Forelimb muscle (tissue), 1 donor: ENCODE measurements around the gene DCHS1. TPM values are rescaled to one million over a fixed set of nuclear protein-coding genes. Genes with fewer than 3 reads are reported as not detected.
"Not testable (repeated sequence)": the region's sequence is repeated elsewhere in the genome, so short reads cannot be mapped to it uniquely, and the experiment has no call there.

ENCODE experiments used
- DNase-seq: peaks from one replicate; pipeline ENCODE4 v3.0.0-alpha.2; 2013; ENCODE audit warnings: low read depth
- polyA plus RNA-seq: library from polyadenylated mRNA; unstranded; fragments of 120-200 nt; gene quantifications from one replicate; pipeline ENCODE4 v1.2.1, GENCODE V29; 2013; ENCODE audit not compliant: insufficient read length

Gene DCHS1, protein sequence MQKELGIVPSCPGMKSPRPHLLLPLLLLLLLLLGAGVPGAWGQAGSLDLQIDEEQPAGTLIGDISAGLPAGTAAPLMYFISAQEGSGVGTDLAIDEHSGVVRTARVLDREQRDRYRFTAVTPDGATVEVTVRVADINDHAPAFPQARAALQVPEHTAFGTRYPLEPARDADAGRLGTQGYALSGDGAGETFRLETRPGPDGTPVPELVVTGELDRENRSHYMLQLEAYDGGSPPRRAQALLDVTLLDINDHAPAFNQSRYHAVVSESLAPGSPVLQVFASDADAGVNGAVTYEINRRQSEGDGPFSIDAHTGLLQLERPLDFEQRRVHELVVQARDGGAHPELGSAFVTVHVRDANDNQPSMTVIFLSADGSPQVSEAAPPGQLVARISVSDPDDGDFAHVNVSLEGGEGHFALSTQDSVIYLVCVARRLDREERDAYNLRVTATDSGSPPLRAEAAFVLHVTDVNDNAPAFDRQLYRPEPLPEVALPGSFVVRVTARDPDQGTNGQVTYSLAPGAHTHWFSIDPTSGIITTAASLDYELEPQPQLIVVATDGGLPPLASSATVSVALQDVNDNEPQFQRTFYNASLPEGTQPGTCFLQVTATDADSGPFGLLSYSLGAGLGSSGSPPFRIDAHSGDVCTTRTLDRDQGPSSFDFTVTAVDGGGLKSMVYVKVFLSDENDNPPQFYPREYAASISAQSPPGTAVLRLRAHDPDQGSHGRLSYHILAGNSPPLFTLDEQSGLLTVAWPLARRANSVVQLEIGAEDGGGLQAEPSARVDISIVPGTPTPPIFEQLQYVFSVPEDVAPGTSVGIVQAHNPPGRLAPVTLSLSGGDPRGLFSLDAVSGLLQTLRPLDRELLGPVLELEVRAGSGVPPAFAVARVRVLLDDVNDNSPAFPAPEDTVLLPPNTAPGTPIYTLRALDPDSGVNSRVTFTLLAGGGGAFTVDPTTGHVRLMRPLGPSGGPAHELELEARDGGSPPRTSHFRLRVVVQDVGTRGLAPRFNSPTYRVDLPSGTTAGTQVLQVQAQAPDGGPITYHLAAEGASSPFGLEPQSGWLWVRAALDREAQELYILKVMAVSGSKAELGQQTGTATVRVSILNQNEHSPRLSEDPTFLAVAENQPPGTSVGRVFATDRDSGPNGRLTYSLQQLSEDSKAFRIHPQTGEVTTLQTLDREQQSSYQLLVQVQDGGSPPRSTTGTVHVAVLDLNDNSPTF (N-terminal part only)
- 35.8 TPM for polyA plus RNA-seq

DNA sequence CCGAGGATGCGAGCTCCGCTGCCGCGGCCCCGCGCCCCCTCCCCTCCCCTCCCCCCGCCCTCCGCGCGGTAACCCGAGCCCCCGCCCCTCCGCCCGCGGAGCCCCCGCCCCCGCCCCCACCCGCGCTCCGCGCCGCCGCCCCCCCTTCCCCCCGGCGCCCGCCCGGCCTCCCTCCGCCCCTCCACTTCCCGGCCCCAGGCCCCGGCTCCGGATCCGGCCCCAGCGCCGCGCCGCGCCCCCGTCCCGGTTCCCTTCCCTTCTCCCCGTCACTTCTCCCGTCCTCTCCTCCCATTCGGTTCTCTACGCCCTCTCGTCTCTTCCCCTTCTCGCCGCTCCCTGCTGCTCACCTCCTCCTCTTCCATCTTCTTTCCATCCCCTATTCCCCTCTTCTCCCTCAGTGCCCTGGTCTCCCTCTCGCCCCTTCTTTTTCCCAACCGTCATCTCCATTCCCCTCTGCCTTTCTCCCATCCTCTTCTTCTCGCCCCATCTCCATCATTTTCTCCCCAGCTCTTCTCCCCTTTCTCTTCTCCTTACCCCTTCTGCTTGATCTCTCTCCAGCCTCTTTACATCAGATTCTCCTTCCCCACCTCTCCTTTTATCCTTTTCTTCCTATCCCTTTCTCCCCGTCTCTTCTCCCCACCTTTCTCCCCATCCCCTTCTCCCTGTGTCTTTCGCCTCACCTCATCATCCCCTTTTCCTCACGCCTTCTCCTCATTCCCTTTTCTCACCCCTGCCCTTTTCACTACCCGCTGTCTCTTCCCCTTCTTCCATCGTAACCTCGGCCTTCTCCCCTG is at the start of gene DCHS1:
TSS of gene DCHS1 (minus strand) at position 20 of the 794 bp plus-strand sequence. CDS start 14,196 bp downstream, outside the sequence.
- no peak for DNase-seq

DNA sequence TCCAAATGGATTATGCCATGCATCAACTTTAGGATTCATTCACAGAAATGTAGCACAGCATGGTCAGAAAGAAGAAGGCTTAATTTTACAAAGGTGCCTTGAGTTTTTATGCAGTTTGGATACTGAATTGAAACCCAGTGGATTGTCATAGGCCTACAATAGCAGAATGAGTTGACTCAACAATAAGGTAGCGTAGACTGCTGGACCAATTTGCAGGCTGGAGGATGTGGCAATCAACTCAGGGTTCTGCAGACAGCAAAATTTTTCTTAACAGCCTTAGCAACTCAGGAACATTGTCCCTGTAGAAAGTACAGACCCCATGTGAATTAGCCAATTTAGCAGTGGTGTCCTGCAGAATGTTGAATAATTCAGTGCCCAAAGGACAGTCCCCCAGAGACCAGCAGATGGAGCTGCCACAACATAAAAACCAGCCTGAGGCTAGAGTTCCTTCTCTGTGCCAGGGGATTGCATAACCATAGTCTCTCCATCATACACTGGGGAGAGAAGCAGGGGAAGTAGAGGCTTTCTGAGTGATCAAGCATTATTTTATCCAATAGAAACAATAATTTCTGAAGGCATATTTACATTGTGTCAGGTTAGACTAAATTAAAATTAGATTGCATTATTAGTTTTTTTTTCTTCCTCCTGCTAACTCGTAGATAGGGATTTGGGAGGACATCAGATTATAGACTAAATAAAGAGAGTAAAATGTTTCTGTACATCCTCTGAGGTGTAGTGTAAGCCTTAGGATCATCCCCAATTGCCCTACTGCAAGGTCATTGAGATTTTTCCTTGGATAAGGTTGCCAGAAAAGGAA is 47.8 kb upstream of the DCHS1 start:
- DNase-seq = no peak

DNA sequence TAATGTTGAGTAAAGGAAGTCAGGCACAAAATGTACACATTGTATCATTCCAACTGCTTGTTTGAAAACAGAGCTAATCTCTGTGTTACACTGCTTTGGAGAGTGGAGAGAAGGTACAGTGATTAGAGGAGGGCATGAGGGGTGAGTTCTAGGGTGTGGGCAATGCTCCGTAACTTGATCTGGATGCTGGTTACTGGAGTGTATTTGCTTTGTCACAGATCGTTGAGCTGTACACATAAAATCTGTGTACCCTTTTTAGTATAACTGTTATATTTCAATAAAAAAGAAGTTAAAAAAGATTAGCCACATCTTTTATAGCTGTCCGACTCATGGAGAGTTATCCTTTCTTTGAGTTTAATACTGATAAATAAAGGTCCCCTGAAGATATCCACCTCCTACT is 46.3 kb upstream of the DCHS1 start:
- not testable (repeated sequence) for DNase-seq

DNA sequence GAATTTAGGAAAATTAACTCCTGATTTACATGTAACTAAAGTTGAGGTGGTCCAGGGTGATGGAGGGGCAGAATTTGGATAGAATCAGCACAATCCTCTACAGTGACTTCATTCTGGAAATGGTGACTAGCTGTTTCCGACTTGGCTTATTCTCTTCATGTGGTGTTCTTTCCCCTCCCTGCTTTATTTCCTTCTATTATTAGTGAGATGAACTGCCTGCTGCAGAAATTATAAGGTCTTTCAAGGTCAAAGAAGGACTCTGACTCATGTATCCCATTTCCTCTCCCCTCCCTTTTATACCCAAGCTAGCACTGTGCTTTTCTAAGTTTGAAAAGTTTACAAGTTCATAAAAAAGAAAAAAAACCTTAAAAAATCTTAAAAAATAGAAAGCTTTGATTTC is 39.8 kb upstream of the DCHS1 start:
- no peak for DNase-seq

DNA sequence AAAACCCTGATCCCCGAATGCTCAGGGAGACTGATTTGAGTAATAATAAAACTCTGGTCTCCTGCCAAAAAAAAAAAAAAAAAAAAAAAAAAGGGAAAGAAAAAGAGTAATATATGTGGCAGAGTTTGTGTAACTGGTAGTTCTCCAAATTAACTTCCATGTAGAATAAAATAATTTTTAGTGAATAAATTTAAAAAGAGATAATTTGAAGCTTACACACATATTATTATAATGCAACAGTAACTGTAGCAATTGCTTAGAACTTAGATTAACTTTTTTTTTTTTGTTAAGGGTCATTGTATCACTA is 38.6 kb upstream of the DCHS1 start:
- no peak for DNase-seq

DNA sequence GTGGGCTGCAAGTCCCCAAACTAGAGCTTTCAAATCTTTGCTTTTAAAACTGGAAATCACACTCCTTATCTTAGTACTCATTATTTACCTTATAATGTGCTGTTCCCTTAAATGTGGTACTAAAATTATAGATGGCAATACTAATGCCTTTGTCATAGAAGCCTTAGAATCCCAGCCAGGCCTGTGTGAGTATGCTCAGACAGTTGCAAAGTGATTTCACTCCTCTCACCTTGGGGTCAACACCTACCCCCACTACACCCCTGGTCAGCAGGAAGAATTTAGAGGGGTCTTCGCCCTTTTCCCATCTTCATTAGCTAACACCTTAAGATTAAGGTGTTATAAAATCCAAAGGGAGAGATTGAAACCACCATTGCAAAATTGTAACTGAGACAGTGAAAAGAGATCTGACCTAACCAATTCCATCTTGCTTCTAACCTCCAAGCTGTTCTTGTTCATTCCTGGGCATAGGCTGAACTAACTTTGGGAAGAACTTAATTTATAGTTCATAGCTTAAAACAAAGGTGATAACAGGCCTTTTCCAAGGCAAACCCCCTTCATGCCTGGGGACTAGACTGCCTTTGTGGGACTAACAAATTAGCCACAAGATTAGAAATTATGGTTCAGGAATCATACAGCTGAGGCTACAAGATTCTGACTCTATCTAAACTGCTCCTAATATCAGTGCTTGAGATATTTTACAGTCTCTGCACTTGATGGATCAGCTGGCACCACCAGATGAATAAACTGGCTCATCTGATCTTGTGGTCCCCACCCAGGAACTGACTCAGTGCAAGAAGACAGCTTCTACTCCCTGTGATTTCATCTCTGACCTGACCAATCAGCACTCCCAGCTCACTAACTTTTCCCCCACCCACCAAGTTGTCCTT is 38.0 kb upstream of the DCHS1 start:
- DNase-seq = no peak

DNA sequence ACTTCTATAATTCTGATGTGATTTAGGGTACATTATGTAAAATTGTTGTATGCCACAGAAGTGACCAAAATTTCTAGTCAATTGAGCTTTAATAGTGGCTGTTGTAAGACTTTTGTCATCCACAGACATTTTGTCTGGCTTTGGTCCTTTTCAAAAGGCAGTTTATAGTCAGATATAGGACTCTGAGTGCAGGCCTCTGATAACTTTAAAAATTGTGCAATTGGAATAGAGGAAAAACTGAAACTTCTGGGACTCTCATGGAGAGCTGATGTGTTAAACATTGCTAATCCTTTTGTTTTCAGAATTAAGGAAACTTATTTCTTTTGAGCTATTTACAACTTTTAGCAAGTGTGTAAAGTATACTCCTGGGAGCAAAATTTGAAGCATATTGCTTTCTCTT is 36.5 kb upstream of the DCHS1 start:
- DNase-seq = no peak

DNA sequence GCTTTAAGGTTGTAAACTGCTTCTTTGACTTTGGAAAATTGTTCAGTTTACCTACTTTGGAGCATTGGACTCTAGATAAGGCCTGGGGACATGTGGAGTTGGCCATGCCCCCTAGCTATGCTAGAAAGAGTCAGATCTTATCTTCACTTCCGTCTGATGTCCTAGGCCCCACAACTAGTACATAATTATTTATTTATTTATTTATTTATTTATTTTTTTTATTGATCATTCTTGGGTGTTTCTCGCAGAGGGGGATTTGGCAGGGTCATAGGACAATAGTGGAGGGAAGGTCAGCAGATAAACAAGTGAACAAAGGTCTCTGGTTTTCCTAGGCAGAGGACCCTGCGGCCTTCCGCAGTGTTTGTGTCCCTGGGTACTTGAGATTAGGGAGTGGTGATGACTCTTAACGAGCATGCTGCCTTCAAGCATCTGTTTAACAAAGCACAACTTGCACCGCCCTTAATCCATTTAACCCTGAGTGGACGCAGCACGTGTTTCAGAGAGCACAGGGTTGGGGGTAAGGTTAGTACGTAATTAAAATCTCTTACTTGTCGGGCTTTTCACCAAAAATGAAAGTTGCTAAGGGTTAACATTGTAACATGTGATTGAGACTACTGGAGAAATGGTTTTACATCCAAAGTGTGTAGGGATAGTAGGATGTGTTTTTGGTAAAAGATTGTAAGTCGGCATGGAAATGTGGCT is 35.0 kb upstream of the DCHS1 start:
- DNase-seq = not testable (repeated sequence)

DNA sequence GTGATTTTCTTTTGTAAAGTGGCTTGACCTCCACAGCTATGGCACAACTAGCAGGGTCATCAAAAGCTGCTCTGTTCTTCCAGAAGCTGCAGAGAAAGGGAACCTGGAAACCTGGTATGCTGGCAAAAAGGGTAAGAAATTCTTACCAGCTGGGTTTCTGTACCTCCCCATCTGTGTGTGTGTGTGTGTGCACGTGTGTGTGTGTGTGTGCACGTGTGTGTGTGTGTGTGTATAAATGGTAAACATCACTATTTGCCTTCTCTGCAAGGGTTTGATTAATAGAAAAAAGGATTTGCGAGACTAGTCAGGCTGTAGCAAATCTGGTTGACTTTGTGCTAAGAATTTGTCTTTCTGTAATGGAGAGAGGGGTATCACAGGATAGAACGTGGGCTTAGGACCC is 32.3 kb upstream of the DCHS1 start:
- DNase-seq = no peak

DNA sequence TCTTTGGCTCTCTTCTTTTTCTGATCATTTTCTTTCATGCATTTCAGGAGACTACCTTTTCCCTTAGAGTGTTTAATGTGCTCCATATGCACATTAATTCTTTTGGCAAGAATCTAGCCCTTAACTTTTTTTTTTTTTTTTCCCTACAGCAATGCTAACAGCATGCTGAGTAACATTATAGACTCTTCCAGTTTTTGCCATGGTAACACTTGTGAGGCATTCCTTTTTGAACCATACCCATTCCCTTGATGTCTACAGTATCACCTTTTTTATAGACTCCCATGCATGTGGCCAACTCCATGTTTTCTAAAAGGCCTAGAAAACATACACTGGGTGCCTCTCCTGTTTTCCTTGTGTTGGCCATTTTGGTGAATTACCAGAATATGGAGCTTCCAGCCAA is 30.4 kb upstream of the DCHS1 start:
- no peak for DNase-seq

DNA sequence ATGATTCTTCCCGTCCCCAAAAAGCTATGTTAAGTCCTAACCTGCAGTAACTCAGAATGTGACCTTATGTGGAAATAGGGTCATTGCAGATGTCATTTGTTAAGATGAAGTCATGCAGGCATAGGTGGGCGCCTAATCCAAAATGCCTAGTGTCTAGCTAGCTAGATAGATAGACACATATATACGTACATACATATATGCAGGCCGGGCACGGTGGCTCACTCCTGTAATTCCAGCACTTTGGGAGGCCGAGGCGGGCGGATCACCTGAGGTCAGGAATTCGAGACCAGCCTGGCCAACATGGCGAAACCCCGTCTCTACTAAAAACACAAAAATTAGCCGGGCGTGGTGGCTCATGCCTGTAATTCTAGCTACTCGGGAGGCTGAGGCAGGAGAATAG is 28.5 kb upstream of the DCHS1 start:
- not testable (repeated sequence) for DNase-seq

DNA sequence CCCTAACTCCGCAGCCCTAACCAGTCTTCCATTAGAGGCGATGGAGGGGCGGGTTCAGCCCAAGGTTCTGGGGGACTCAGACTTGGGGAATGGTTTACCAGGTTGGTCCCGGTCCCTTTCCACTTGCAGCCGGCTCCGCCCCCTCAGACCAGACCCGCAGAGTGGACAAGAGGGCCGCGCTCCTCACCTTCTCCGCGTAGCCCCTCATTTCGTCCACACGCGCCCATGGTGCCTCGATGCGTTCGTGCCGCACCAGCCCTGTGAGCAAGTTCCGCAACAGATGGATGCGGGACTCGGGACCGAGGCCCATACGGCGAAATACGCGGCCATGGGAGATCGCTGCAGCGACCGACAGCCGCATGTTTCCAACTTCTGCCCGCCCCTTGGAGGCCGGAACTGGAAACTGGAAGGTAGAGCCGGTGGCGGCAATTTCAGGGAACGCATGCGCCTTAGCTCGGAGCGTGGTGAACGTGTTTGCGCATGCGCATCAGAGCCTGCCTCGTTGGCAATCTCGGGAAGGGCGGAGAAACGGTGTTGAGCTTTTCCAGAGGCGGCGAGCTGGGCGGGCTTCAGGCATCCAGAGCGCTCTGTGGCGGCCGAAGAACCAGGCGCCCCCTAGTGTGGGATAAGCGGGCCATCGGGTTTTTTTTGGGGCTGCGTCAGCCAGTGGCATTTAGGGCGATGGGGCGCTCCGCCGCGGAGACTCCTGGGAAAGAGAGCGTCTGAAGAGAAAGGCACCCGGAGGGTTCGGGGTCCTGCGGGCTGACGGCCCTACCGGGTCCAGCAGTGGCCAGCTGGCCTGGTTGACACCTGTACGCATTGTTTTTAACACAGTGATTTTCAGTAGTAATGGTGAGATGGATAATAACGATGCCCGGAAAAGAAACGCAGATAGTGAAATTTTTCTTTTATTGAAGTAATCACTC is 27.6 kb upstream of the DCHS1 start, which contains the start of gene MRPL17:
TSS of gene MRPL17 (minus strand) at position 405 of the 926 bp plus-strand sequence. CDS start at position 361, 44 bp downstream.
- peak; percentile 99 for DNase-seq

DNA sequence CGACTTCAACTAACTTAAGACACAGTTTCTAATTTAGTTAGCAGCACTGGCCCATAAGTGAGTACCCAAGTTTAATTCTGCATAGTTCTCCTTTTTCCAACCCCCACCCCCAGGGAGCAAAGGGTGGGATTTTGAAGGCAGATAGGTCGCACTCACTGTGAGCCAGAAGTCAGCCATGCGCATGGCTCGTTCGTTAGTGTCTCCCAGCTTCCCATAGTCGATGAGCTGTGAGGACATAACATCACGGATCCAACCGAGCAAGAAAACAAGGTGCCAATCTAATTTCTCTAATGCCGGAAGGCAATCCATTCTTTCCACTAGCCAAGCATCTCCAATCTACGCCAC is 27.0 kb upstream of the DCHS1 start:
- no peak for DNase-seq

DNA sequence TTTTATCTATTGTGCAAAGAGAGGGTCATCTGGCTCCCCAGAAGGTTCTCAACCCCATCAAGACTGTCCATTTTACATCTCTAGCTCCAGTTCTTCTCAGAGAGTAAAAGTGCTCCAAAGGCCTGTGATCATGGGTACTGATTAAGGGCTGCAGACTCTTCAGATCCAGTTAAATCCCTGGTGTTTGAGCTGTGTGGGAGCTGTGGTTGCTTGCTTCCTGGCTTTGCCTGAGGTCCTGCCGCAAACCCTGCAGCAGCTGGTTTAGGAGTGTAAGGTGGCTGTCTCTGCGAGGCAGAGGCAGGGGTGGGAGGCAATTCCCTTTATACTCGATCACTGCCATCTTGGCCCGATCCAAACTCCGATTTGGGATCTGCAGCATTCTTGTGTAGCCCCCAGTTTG is 26.3 kb upstream of the DCHS1 start:
- no peak for DNase-seq

DNA sequence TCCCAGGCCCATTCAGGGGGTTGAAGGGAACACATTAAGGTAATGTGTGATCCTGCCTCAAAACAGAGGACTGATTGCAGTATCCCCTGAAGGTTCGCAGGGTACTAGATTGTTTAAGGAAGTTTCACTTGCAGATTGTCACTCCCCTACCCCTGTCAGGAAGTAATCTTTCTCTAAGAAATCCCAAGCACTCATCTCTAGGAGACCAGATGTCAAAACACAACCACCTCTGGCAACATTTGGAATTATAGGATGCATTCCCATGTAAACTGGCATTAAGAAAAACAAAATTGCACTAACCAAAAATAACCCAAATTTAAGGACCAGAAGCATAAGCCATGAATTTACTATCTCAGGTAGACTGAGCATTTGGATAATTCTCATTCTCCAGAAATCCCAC is 25.9 kb upstream of the DCHS1 start:
- DNase-seq = no peak

DNA sequence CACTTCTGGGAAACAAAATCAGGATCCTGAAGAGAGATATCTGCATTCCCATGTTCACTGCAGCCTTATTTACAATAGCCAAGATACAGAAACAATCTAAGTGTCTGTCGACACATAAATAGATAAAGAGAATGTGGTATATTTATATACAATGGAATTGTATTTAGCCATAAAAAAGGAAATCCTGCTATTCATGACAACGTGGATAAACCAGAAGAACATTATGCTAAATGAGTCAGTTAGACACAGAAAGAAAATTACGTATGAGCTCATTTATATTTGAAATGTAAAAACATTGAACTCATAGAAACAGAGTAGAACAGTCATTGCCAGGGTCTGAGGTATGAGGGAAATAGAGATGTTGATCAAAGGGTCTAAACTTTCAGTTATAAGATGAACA is 21.4 kb upstream of the DCHS1 start:
- no peak for DNase-seq

DNA sequence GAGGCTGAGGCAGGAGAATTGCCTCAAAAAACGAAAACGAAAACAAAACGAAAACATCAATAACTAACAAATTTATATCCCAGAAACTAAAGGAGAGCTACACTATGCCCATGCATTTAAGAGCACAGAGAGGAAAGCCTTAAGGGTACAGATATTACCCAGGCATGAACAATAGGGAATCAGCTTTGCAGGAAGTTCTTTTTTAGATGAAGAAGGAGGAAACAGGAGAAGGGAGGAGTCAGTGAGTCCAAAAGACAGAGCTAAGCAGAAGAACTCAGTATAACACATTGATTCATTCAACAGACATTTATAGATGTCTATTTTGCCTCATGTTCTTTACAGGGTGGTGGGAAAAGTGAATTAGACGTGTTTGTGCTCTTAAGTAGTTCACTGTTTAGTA is 19.3 kb upstream of the DCHS1 start:
- DNase-seq = no peak

DNA sequence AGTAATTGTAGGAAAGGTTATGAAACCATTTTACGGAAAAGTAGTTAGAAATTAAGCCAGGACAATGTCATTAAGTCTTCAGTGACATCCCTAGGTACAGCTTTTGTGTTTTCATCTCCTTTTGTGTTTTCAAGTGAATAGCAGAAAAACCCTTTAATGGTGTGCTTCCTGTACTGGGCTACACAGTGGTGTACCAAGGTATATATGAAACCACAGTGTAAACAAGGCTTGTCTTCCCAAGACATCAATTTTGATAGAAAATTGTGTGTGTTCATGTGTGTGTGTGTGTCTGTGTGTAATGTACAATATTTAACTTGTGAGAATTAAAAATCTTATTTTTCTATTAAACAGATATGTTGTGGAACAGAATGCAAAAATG is 18.6 kb upstream of the DCHS1 start:
- DNase-seq = no peak
